Measurements from ENCODE around the gene OCIAD1. TPM values are rescaled to one million over a fixed set of nuclear protein-coding genes. Genes with fewer than 3 reads are reported as not detected.

Gene OCIAD1
- total RNA-seq, 1 experiment from 2014 or later = 163 TPM

GRCh38 chr4:48901196-48901595 is 70.3 kb downstream of the OCIAD1 start:
- ChIA-PET POLR2A (interaction anchor here (0.8 kb wide), 1 partner anchor 9 kb away, joined by 3 read pairs; no protein-coding TSS in a partner anchor), CTCF (interaction anchor here (0.6 kb wide), 1 partner anchor 109 kb away, joined by 3 read pairs; no protein-coding TSS in a partner anchor), RAD21 (ENCODE audit: low non-redundant PET in 1 of 2, low total read pairs in 2 of 2, uncharacterized antibody in 2 of 2, unreplicated experiment in 2 of 2) (no interaction called here)
- Histone ChIP-seq H4K20me1 (ENCODE audit: insufficient read depth) (no peaks in the 10 kb centered on the region), H3K4me3 (replicated peaks in 1 of 2; ENCODE audit: low read depth in 1 of 2, low read length in 2 of 2) (no peak overlapping the region), H3K27me3 (ENCODE audit: insufficient read depth, low read length) (no peaks in the 10 kb centered on the region), H3K9me2 (ENCODE audit: insufficient read depth) (no peaks in the 10 kb centered on the region), H3K27ac (ENCODE audit: low read depth, low read length) (no peak overlapping the region), H3K79me2 (ENCODE audit: insufficient read depth, low read length) (no peaks in the 10 kb centered on the region; the same call in 1 of the 2 replicates), H3K9ac (ENCODE audit: low read length) (no peak overlapping the region), H3K4me1 (ENCODE audit: control insufficient read depth in 1 of 2, insufficient read depth in 2 of 2, low read length in 2 of 2) (peaks cover 5 to 20% of the 10 kb centered on the region in 2 experiments; a peak in 3 of 4 replicates), H2AFZ (ENCODE audit: low read depth, low read length, poor library complexity, severe bottlenecking) (no peak overlapping the region), H3K4me2 (ENCODE audit: low read length) (no peak overlapping the region), H3K36me3 (ENCODE audit: control insufficient read depth in 1 of 2, insufficient read depth in 2 of 2, low read length in 2 of 2) (peaks cover 9 to 12% of the 10 kb centered on the region in 2 experiments; a peak in 2 of 4 replicates), H3K9me3 (ENCODE audit: control insufficient read depth in 1 of 2, insufficient read depth in 1 of 2, low read depth in 1 of 2, low read length in 2 of 2) (no peaks in the 10 kb centered on the region)
- no peak for DNase-seq (ENCODE audit: low read depth, low spot score)
- intact Hi-C loops (cut with micrococcal nuclease) = no loop called here
- no peak for ATAC-seq
- TF ChIP-seq SRF (IDR thresholded peaks at IDR 0.05; ENCODE audit: low read depth) (no peak), CEBPB (IDR thresholded peaks at IDR 0.05; ENCODE audit: low read depth) (no peak), CBX3 (IDR thresholded peaks at IDR 0.05; ENCODE audit: low read depth) (no peak), TCF7L2 (IDR thresholded peaks at IDR 0.05; ENCODE audit: borderline replicate concordance, extremely low read depth, insufficient read depth, insufficient read length) (no peak), YY1 (IDR thresholded peaks at IDR 0.05; ENCODE audit: extremely low read depth, insufficient replicate concordance, low read depth, low read length) (no peak), ZFX (IDR thresholded peaks at IDR 0.05) (no peak), JUND (IDR thresholded peaks at IDR 0.05) (no peak), ATF3 (IDR thresholded peaks at IDR 0.05) (no peak), EZH2phosphoT487 (IDR thresholded peaks at IDR 0.05; ENCODE audit: borderline replicate concordance) (no peak), POLR2AphosphoS5 (IDR thresholded peaks at IDR 0.05; ENCODE audit: low read depth, low read length) (no peak), RAD21 (IDR thresholded peaks at IDR 0.05; ENCODE audit: low read depth) (no peak), POLR2A (IDR thresholded peaks at IDR 0.05; ENCODE audit: borderline replicate concordance, extremely low read depth, insufficient read depth, insufficient read length) (no peak), SP1 (IDR thresholded peaks at IDR 0.05; ENCODE audit: low read depth) (no peak), SIN3A (IDR thresholded peaks at IDR 0.05; ENCODE audit: low read depth) (no peak), ZBTB33 (IDR thresholded peaks at IDR 0.05; ENCODE audit: extremely low read depth, insufficient replicate concordance, low read length) (no peak), EZH2 (IDR thresholded peaks at IDR 0.05) (no peak), EGR1 (IDR thresholded peaks at IDR 0.05; ENCODE audit: low read depth) (no peak), MAX (IDR thresholded peaks at IDR 0.05) (no peak), ZNF274 (IDR thresholded peaks at IDR 0.05; ENCODE audit: low read depth, low read length) (no peak), ELF1 (IDR thresholded peaks at IDR 0.05; ENCODE audit: borderline replicate concordance, low read depth) (no peak)
- no TSS peak for BruUV-seq (replicated peaks)

Data from HCT116 (cell line).